H1 (cell line): Measurements from ENCODE around the gene FOSB. TPM values are rescaled to one million over a fixed set of nuclear protein-coding genes. Genes with fewer than 3 reads are reported as not detected.

ENCODE experiments used
- CTCF ChIA-PET: fragments of 300-600 bp; sonication (Branson Sonifier 250); formaldehyde crosslinking; loops from one replicate; lab custom pipeline; 2021; ENCODE audit not compliant: partially characterized antibody; lab: Charles Lee
- POLR2A ChIA-PET: fragments of 300-600 bp; sonication (Branson Sonifier 250); formaldehyde crosslinking; loops from one replicate; lab custom pipeline; 2021; ENCODE audit warnings: inconsistent platforms; ENCODE audit not compliant: partially characterized antibody; lab: Charles Lee
- DNase-seq, 2 experiments: peaks; one replicate each; pipeline versions ENCODE4 v3.0.0 to v3.0.0-alpha.2; 2010 to 2022; ENCODE audit warnings: low spot score in 2 of 2, low read depth in 1 of 2, mixed read lengths in 1 of 2
- FAIRE-seq: peaks from 2 replicates; lab custom pipeline; 2011; peaks lifted over from hg19 to GRCh38; lab: Jason Lieb, UNC
- H2AFZ ChIP-seq: 2 replicates; pipeline ENCODE4 v1.8.1; 2012; ENCODE audit warnings: low read length, inconsistent platforms
- H2AK5ac ChIP-seq: 2 replicates; pipeline ENCODE4 v1.6.1; 2013; ENCODE audit warnings: low read depth, low read length
- H2BK120ac ChIP-seq: replicated peaks from 2 replicates; pipeline ENCODE3; 2013; ENCODE audit warnings: low read depth, low read length, inconsistent platforms
- H2BK12ac ChIP-seq: 2 replicates; pipeline ENCODE4 v1.6.1; 2013; ENCODE audit warnings: low read depth, low read length
- H2BK15ac ChIP-seq: 2 replicates; pipeline ENCODE4 v1.6.1; 2013; ENCODE audit warnings: low read length
- H2BK20ac ChIP-seq: 2 replicates; pipeline ENCODE4 v1.6.1; 2013; ENCODE audit warnings: low read length
- H2BK5ac ChIP-seq: 2 replicates; pipeline ENCODE4 v1.6.1; 2013; ENCODE audit warnings: low read depth, low read length
- H3K14ac ChIP-seq: 2 replicates; pipeline ENCODE4 v1.6.1; 2013; ENCODE audit warnings: inconsistent platforms; ENCODE audit not compliant: insufficient read length
- H3K18ac ChIP-seq: 2 replicates; pipeline ENCODE4 v1.6.1; 2013; ENCODE audit warnings: low read length; ENCODE audit errors: extremely low read depth
- H3K23ac ChIP-seq: 2 replicates; pipeline ENCODE4 v1.6.1; 2013; ENCODE audit warnings: inconsistent platforms; ENCODE audit not compliant: insufficient read length
- H3K23me2 ChIP-seq: 2 replicates; pipeline ENCODE4 v1.6.1; 2013; ENCODE audit warnings: low read depth, low read length
- H3K27ac ChIP-seq: 2 replicates; pipeline ENCODE4 v1.6.1; 2011; ENCODE audit warnings: low read depth, low read length, inconsistent platforms
- H3K27me3 ChIP-seq, 4 experiments: replicated peaks in 1 of 4; 1 replicate in 1 of 4; 2 replicates in 3 of 4; pipeline versions ENCODE4 v1.6.1 to v1.8.1; 2011 to 2013; ENCODE audit warnings: low read length in 3 of 4, mild to moderate bottlenecking in 3 of 4, inconsistent platforms in 2 of 4, mixed read lengths in 2 of 4, moderate library complexity in 1 of 4; ENCODE audit not compliant: control insufficient read depth in 3 of 4, insufficient read depth in 3 of 4; ENCODE audit errors: extremely low read depth in 1 of 4
- H3K36me3 ChIP-seq, 4 experiments: 2 replicates each; pipeline versions ENCODE4 v1.6.1 to v1.8.1; 2011 to 2013; ENCODE audit warnings: mild to moderate bottlenecking in 4 of 4, low read length in 3 of 4, moderate library complexity in 2 of 4, control low read depth in 1 of 4, inconsistent platforms in 1 of 4; ENCODE audit not compliant: insufficient read depth in 4 of 4, control insufficient read depth in 2 of 4
- H3K4ac ChIP-seq: replicated peaks from 2 replicates; pipeline ENCODE3; 2013; ENCODE audit warnings: low read length, low read depth, mixed read lengths, inconsistent platforms; ENCODE audit not compliant: insufficient read length
- H3K4me1 ChIP-seq, 4 experiments: replicated peaks in 1 of 4; 1 replicate in 1 of 4; 2 replicates in 3 of 4; pipeline versions ENCODE4 v1.6.1 to v1.8.1; 2011 to 2013; ENCODE audit warnings: low read length in 3 of 4, inconsistent platforms in 2 of 4, mixed read lengths in 1 of 4; ENCODE audit not compliant: insufficient read depth in 4 of 4, control insufficient read depth in 3 of 4
- H3K4me2 ChIP-seq, 2 experiments: 2 replicates each; pipeline versions ENCODE4 v1.6.1 to v1.8.1; 2011 to 2013; ENCODE audit warnings: low read depth in 2 of 2, low read length in 2 of 2, control low read depth in 1 of 2, inconsistent platforms in 1 of 2, mild to moderate bottlenecking in 1 of 2; ENCODE audit not compliant: insufficient read depth in 1 of 2
- H3K4me3 ChIP-seq, 4 experiments: fragments of 200-600, 300-600 bp in 1 of 4; sonication (generic), shearing (Covaris generic), sonication (Bioruptor Twin) in 1 of 4; 2 replicates each; pipeline versions ENCODE4 v1.5.1 to v1.8.1; 2011 to 2016; ENCODE audit warnings: low read length in 4 of 4, low read depth in 3 of 4, control low read depth in 2 of 4, inconsistent platforms in 2 of 4, mild to moderate bottlenecking in 2 of 4, mixed read lengths in 1 of 4, moderate library complexity in 1 of 4; ENCODE audit not compliant: insufficient read depth in 2 of 4; ENCODE audit errors: extremely low read depth in 1 of 4
- H3K56ac ChIP-seq: replicated peaks from 2 replicates; pipeline ENCODE3; 2013; ENCODE audit warnings: low read depth, mild to moderate bottlenecking, mixed read lengths, low read length, inconsistent platforms; ENCODE audit not compliant: insufficient read length
- H3K79me1 ChIP-seq: 2 replicates; pipeline ENCODE4 v1.6.1; 2013; ENCODE audit warnings: low read depth, low read length, control low read depth
- H3K79me2 ChIP-seq, 2 experiments: 2 replicates each; pipeline versions ENCODE4 v1.6.1 to v1.8.1; 2012 to 2013; ENCODE audit warnings: low read length in 2 of 2, mild to moderate bottlenecking in 2 of 2, inconsistent platforms in 1 of 2; ENCODE audit not compliant: insufficient read depth in 2 of 2, control insufficient read depth in 1 of 2
- H3K9ac ChIP-seq, 4 experiments: replicated peaks in 1 of 4; 1 replicate in 1 of 4; 2 replicates in 3 of 4; pipeline versions ENCODE4 v1.6.1 to v1.8.1; 2011 to 2013; ENCODE audit warnings: low read depth in 3 of 4, low read length in 3 of 4, control low read depth in 2 of 4, mild to moderate bottlenecking in 2 of 4, moderate library complexity in 2 of 4, inconsistent platforms in 1 of 4; ENCODE audit errors: extremely low read depth in 1 of 4
- H3K9me3 ChIP-seq, 2 experiments: 2 replicates each; pipeline versions ENCODE4 v1.6.1 to v1.8.1; 2012 to 2013; ENCODE audit warnings: mild to moderate bottlenecking in 2 of 2, moderate library complexity in 2 of 2, control low read depth in 1 of 2, inconsistent platforms in 1 of 2, low read depth in 1 of 2, low read length in 1 of 2, mixed read lengths in 1 of 2; ENCODE audit not compliant: insufficient read depth in 2 of 2
- H4K20me1 ChIP-seq, 2 experiments: replicated peaks in 1 of 2; 2 replicates each; pipeline versions ENCODE3 to v1.8.1; 2011 to 2013; ENCODE audit warnings: inconsistent platforms in 2 of 2, low read length in 2 of 2, mild to moderate bottlenecking in 1 of 2; ENCODE audit not compliant: insufficient read depth in 2 of 2, control insufficient read depth in 1 of 2
- H4K5ac ChIP-seq: 2 replicates; pipeline ENCODE4 v1.6.1; 2013; ENCODE audit warnings: low read length, low read depth, mixed read lengths, inconsistent platforms; ENCODE audit not compliant: insufficient read length
- H4K8ac ChIP-seq: 2 replicates; pipeline ENCODE4 v1.8.0; 2013; ENCODE audit warnings: mild to moderate bottlenecking, moderate library complexity, low read length, inconsistent platforms; ENCODE audit not compliant: insufficient read depth; ENCODE audit errors: extremely low read depth
- H4K91ac ChIP-seq: replicated peaks from 2 replicates; pipeline ENCODE3; 2013; ENCODE audit warnings: low read length, mixed read lengths, inconsistent platforms; ENCODE audit not compliant: insufficient read length
- HDAC2 ChIP-seq, 2 experiments: fragments of 300-600 bp in 1 of 2; sonication (generic) in 1 of 2; IDR thresholded peaks; 2 replicates each; pipeline ENCODE4 v1.6.1; 2011 to 2012; ENCODE audit warnings: low read depth in 2 of 2, low read length in 2 of 2, mild to moderate bottlenecking in 2 of 2, moderate library complexity in 2 of 2, borderline replicate concordance in 1 of 2, inconsistent platforms in 1 of 2
- KDM1A ChIP-seq: fragments of 200-600, 300-600 bp; sonication (generic); IDR thresholded peaks from 2 replicates; pipeline ENCODE4 v1.7.1; 2016; ENCODE audit warnings: mild to moderate bottlenecking, low read length, borderline replicate concordance
- POLR2AphosphoS5 ChIP-seq: IDR thresholded peaks from 2 replicates; pipeline ENCODE4 v1.6.1; 2011; ENCODE audit warnings: low read depth, low read length
- SIX5 ChIP-seq: IDR thresholded peaks from 2 replicates; pipeline ENCODE4 v1.6.1; 2011; ENCODE audit warnings: mild to moderate bottlenecking, low read depth, low read length
- WGBS, 2 experiments: shearing (Covaris generic) in 1 of 2; methylation state at CpG; one replicate each; pipeline versions ENCODE4 v1.1.6 to v1.1.7; 2013 to 2015; ENCODE audit warnings: low lambda C conversion rate in 2 of 2, mixed read lengths in 2 of 2, inconsistent platforms in 1 of 2, low coverage in 1 of 2, missing lambda C conversion rate in 1 of 2; ENCODE audit not compliant: insufficient replicate concordance in 2 of 2, insufficient coverage in 1 of 2, insufficient read length in 1 of 2; ENCODE audit errors: extremely low coverage in 1 of 2, missing lambda C conversion rate in 1 of 2; 5-methylcytosine and 5-hydroxymethylcytosine counted together
- polyA plus RNA-seq, 7 experiments: library from polyadenylated mRNA; depleted of rRNA in 3 of 7; stranded (reverse) in 5 of 7; unstranded in 2 of 7; fragments of >200 nt in 5 of 7; fragments of 200-250 nt in 2 of 7; gene quantifications; 1 replicate in 5 of 7; 2 replicates in 1 of 7; 4 replicates in 1 of 7; pipeline versions ENCODE4 v1.2.1 to v1.2.3, GENCODE V29; 2011 to 2013; ENCODE audit warnings: missing spikeins in 2 of 7, mixed read lengths in 2 of 7
- total RNA-seq: library from RNA; stranded (reverse); fragmentation: NEBNext Ultra II Directional; extraction: Animal tissue kit (Norgen Biotek cat#: 25700); gene quantifications from 2 replicates; pipeline ENCODE4 v1.2.1, GENCODE V29; 2021

Gene FOSB
- total and polyA plus RNA-seq, 2 of the 8 experiments (the other 6 are each of a cell fraction or from before 2014, with no cell fraction given), result 0.44 to 2.7 TPM

- no peak overlapping the region for H3K27ac ChIP-seq
- H3K23ac ChIP-seq, result no peak overlapping the region
- no peak overlapping the region for H3K9ac ChIP-seq
- H3K4me1 ChIP-seq, result peaks cover 6 to 17% (median 11%) of the 10 kb centered on the region in 4 experiments
- H3K9me3 ChIP-seq, result no peaks in the 10 kb centered on the region
- WGBS, 2 experiments, result 84% methylated on average over 2 of the region's 2 CpGs; no CpG with 5 or more reads in 1 of the 2 experiments
- H2AK5ac ChIP-seq, result 0 out of 2 replicates have a peak overlapping the region, but pooled peaks have one; percentile 11
- peaks cover 12% of the 10 kb centered on the region for H3K23me2 ChIP-seq
- no peak overlapping the region for H3K14ac ChIP-seq
- H3K56ac ChIP-seq, result no peak overlapping the region
- H3K4me3 ChIP-seq, result 0 out of 8 replicates have a peak overlapping the region, but pooled peaks of 1 of the 4 experiments have one; percentile 72
- H2BK120ac ChIP-seq, result no peak overlapping the region
- no peak overlapping the region for H3K18ac ChIP-seq
- CTCF ChIA-PET, result interaction anchor here (0.6 to 21.2 kb wide), 3 partner anchors 10 to 32 kb away, joined by 3 to 760 read pairs (median 24); partner anchors contain the start of gene FOSB
- H4K8ac ChIP-seq, result no peak overlapping the region
- H2BK12ac ChIP-seq, result peak overlapping the region; percentile 51; the same call in 1 of the 2 replicates
- H3K4me2 ChIP-seq, result peak overlapping the region in 1 of 2 experiments; percentile 77; a peak in 1 of 4 replicates
- H4K5ac ChIP-seq, result no peak overlapping the region
- H4K20me1 ChIP-seq, result no peaks in the 10 kb centered on the region
- H2BK15ac ChIP-seq, result peak overlapping the region; percentile 4; the same call in 1 of the 2 replicates
- no peak for DNase-seq
- no peaks in the 10 kb centered on the region for H3K36me3 ChIP-seq
- H3K79me1 ChIP-seq, result no peaks in the 10 kb centered on the region
- no peak overlapping the region for H2BK20ac ChIP-seq
- H2AFZ ChIP-seq, result no peak overlapping the region
- TF ChIP-seq SIX5, result no peak
- no peak for TF ChIP-seq POLR2AphosphoS5
- TF ChIP-seq KDM1A, result peak; percentile 80
- TF ChIP-seq HDAC2 (IDR thresholded peaks at IDR 0.05; ENCODE audit: borderline replicate concordance in 1 of 2, low read depth in 2 of 2, low read length in 2 of 2), result peak in 1 of 2 experiments; percentile 69; a peak in 1 of 4 replicates
- H3K79me2 ChIP-seq, result no peaks in the 10 kb centered on the region
- H4K91ac ChIP-seq, result no peak overlapping the region
- POLR2A ChIA-PET, result interaction anchor here (2.1 kb wide), 1 partner anchor 26 kb away, joined by 13 read pairs; the partner anchor contains the start of gene FOSB
- H3K4ac ChIP-seq, result no peak overlapping the region
- no peak for FAIRE-seq
- no peak overlapping the region for H2BK5ac ChIP-seq
- H3K27me3 ChIP-seq, result peaks cover 0 to 5% (median 2%) of the 10 kb centered on the region in 4 experiments; a peak in 3 of 7 replicates
Measured at GRCh38 chr19:45442408-45442777, 25.4 kb upstream of the FOSB start.
